T-helper 1 cell treated with Interleukin-12 subunit alpha and Interleukin-12 subunit beta and Interleukin-4 antibody, amounts not matched to agents 30 ng/mL and 1 ng/mL, for 36 hours (primary cell): ENCODE results near the gene LCE7A. TPM values are rescaled to one million over a fixed set of nuclear protein-coding genes. Genes with fewer than 3 reads are reported as not detected.

Experiments used
- intact Hi-C: fragments of 100-400 bp; cut with micrococcal nuclease; formaldehyde crosslinking; loops from one replicate; pipeline ENCODE4 v1.15.1; 2024
- total RNA-seq: library from RNA; stranded (reverse); gene quantifications from 2 replicates; pipeline ENCODE4 v1.2.3, GENCODE V29; 2022

The LCE7A gene
- total RNA-seq, 1 donor from 2014 or later = not detected

DNA sequence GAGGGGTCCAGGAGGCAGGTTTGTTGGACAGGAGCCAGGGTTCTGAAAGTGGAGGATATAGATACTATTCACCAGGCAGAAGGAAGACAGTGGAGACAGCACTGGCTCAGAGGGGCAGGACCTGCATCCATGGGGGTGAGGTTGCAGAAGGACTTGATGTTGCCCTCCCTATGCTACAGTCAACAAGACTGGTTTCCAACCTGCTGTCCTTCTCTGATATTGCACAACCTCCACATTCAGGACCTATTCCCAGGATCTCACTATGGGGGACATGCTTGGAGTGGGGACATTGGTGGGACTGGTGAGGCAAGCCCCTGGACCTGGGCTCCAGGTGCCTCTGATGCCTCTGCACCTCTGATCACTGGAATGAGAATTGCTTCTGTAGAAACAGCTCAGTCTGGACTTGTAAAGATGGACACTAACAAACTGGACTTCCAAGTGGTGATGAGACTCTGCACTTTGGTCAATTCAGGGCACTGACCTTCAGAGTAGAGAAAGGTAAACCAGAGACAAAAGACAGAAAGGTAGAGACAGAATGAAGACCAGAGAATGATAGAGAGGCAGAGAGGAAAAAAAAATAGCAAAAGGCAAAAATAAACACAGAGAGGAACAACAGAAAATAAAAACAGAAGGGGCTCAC lies 19.9 kb downstream of the LCE7A start:
- intact Hi-C loops = no loop called here

DNA sequence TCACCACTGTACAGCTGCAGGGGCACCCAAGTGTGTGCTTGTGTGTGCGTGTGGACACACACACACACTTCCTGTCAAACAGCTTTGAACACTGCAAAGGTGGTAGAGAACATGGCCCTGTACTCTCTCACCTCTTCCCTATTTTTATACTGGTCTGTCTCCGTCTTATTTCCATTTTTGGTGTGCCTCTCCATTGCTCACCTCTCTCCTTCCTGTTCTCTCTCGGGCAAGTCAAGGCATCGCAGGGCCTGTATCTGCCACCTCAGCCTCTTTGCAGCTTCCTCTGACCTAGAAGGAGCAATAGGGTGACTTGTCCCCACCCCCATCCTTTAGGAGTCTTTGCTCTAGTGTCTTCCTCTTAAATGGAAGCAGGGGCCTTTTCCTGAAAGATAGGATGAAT lies 20.5 kb downstream of the LCE7A start:
- intact Hi-C loops = no loop called here

DNA sequence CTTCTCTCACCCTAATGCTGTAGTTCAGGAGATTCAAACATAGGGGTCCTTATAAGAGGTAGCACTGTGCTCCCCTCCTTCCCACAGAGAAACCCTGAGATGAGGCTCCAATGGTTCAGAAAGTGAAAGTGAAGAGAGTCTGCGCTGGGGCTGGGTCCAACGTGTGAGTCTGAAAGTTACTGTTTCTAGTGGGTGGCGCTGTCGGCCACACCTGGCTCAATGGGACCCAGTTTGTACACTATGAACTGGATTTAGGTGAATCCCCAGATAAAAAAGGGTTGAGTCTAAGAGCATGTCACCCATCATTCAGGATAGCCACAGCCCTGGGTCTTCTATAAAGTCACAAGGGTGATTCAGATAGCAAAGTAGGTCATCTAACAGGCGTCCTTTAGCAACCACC lies 21.1 kb downstream of the LCE7A start:
- intact Hi-C loops = no loop called here

DNA sequence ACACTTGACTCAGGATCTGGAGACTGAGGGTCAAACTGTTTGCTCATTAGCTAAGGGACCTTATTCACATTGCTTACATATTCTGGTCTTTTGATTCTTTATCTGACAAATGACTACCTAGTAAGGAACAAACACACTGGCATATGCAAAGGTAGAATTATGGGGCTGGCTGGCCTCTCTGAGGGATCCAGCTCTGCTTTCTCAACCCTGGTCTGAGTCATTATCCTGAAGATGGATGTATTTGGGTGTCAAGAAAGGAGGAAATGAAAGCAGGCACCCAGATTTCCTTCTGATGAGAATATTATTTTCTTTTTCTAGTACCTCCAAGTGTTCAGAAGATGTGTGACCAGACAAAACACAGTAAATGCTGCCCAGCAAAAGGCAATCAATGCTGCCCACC lies 24.3 kb downstream of the LCE7A start:
- intact Hi-C loops = no loop called here

DNA sequence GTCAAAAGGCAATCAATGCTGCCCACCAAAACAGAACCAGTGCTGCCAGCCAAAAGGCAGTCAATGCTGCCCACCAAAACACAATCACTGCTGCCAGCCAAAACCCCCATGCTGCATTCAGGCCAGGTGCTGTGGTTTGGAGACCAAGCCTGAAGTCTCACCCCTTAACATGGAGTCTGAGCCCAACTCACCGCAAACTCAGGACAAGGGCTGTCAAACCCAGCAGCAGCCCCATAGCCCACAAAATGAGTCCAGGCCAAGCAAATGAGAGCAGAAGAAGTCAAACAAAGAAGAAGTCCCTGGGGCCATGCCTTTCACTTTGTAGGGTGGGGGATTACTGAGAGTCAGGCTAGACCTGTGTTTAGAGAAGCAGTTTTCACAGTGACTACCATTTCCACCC lies 24.7 kb downstream of the LCE7A start:
- intact Hi-C loops = no loop called here

DNA sequence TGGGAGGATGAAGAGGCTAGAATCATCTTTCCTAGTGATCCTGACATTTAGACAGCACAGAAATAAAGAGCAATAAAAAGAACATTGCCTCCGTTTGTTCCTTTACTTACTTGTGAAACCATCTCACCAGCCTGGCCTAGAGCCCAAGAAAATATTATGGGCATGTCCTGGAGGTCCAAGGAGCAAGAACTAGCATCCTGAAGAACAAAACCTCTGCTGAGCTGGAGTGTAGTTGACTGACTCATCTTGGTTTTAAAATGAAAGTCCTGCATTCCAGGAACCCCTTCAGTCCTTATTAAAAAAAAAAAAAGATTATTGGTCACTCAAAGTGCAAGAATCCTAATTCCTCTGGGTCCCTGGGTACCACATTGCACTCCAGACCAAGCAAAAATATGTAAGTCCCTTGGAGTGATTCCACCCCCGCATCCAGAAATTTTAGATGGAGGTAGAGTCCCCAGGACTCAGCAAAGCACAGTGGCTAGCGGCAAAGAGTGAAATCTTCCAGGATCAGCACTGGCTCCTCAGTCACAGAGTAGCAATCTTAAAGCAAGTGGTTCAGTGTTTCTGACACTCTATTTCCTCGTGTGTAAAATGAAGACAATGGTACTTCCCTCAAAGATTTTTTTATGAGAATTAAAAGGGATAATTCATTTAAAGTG lies 25.3 kb downstream of the LCE7A start:
- intact Hi-C loops = no loop called here

DNA sequence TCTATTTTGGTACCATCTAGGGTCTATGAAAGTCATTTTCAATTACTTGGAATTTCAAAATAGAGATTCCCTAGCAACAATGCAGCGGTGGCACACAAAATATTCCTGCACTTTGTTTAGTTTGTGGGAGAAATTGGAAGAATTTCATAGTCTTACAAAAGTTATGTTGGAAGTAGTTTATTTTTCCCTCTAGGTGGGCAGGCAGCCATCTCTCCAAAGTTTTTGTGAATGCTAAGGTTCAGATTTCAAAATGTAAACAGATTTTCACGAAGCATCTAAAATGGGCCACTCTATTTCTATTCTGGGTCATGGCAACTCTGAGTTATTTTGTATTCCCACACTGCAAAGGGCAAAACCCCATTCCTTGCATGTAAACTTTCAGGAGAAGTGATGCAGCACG lies 26.3 kb downstream of the LCE7A start:
- intact Hi-C loops = no loop called here

DNA sequence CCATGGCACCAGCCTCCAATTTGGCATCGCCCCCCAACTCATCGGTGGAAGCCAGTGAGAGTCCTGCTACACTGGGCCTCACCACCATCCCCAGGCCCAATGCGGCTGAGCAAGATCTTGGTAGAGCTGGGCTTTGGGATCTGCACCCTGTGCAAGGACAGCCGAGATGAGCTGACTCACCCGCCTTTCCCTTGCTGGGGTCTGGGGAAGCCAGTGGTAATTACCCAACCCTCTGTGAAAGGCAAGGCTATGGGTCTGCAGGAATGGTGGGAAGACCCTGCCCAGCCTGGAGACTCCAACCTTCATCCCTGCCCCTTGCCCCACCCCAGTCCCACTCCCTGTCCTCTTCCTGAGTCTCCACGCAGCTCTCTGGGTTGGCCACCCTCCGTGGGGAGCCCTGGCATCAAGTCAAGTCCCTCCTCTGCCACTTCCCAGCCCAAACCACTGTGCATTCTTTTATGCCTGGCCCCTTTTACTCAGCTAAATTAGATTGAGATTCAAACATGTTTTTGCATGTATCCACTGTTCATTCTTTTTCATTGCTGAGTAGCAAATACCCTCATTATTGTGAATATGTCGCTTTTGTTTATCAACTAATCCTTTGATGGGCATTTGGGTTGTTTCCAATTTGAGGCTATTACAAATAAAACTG lies 27.1 kb downstream of the LCE7A start:
- intact Hi-C loops = no loop called here

DNA sequence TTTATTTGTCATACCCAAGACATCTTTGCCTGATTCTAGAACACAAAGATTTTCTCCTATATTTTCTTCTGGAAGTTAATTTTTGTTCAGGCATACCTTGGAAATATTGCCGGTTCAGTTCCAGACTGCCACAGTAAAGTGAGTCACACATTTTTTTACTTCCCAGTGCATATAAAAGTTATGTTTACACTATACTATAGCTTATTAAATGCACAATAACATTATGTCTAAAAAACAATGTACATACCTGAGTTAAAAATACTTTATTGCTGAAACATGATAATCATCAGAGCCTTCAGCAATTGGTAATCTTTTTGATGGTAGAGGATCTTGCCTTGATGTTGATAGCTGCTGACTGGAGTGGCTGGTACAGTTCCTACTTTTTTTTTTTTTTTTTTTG lies 28.3 kb downstream of the LCE7A start:
- intact Hi-C loops = no loop called here

DNA sequence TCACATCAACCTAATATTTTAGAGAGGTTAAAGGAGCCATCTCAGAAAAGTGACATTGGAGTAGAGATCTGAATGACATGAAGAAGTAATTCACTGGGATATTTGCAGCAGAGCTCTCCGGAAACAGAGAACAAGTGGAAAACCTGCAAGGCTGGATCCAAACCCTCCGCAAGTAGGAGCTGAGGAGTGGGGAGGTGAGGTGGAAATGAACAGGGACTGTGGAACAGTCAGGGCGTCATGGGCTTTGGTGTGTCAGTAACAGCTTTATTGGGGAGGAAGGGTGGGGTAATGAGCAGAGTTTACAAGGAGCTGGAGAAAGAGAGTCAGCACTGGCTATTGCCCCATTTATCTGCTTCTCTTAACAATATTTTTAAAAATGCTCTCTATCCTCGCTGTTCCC lies 39.2 kb downstream of the LCE7A start:
- intact Hi-C loops = no loop called here

DNA sequence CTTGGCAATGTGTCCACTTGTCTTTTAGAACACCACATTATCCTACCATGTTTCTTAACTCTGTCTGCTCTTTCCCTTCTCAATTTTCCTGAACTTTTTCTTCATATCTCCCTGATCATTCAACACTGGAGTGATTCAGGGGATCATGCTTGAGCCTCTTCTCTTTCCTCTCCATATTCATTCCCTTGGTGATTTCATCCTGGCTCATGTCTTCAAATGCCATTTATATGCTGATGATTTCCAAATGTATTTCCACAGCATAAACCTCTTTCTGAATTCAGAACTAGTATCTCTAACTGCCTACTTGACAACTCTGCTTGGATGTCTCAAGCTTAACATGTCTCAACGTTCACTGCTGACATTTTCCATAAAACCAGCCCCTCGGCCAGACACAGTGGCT lies 40.1 kb downstream of the LCE7A start:
- intact Hi-C loops = no loop called here

DNA sequence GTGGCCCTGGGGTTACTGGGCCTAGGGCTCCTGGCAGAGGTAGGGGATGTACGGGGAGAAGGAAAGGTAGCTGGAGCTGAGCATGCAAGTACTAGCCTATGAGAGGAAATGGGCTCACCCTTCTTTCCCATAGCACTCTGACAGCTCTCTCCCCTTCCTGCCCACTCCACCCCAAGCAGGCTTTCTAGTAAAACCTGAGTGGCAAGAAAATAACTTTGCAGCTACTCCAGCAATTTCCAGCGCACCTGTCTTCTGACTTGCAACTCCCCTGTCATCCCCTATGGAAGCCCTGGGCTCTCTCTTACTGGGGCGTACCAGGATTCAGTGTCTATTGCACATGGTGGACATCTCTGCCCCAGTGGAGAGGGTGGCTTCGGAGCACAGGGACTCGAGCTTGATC lies 41.8 kb downstream of the LCE7A start:
- intact Hi-C loops = no loop called here

DNA sequence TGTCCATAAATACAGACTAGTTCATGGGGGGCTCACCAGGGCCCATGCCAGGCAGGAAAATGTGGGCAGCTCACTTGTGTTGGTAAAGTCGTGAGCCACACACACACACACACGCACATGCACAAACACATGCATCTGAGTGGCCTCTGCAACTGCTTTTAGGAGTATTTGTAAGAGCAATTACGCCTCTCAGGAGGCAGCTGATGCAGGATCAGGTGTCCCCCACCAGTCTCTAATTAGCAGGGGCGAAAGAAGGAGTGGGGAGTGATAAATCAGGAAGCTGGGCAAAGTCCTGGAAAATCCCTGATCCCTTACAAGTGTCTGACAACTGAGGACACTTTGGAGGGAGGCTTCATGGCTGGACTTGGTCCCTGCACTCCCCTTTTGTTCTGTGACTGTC lies 42.8 kb downstream of the LCE7A start:
- intact Hi-C loops = no loop called here

DNA sequence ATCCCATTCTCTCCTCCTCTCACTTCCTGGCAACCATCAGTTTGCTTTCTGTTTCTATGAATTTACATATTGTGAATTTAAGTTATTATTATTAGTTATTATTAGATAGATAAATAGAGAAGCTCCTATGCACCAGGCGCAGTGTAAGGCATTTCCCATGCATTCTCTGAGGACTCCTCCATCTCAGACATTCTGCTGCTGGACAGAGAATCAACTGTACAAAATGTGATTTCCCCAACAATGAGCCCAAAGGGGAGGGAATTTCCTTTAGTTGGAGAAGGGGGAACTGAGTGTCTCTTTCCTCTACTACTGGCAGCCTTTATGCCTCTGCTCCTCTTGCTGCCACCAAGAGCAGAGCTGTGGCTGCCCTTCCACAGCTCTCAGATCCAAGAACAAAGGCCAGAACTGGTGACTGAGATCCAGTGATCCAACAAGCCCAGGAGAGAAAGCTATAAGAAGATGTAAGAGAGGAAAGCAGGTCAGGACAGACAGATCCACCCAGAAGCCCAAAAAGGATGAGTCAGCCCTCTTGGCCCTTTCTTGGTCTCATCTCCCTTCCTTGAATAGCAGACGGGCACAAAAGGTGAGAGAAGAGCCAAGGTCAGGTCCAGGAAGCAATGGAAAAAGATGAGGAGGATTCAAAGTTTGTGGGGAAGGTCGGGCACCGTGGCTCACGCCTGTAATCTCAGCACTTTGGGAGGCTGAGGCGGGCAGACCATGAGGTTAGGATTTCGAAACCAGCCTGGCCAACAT lies 45.1 kb downstream of the LCE7A start:
- intact Hi-C loops = no loop called here

DNA sequence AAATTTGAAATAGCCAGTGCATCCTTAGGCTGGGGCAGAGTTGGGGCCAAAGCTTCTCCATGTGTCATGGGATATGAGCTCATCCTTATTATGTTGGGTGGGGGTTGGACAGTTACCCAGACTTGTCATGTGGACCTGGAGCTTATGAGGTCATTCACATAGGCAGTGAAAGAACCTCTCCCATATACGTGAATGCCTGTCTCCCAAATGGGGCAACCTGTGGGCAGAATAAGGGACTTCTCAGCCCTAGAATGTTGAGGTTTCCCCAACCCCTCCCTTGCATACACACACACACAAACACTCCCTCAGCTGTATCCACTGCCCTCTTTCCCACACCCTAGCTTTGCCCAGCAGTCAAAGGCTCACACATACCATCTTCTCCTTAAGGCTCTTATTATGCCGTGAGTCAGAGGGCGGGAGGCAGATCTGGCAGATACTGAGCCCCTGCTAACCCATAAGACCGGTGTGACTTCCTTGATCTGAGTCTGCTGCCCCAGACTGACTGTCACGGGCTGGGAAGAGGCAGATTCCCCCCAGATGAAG lies 46.3 kb downstream of the LCE7A start:
- intact Hi-C loops = no loop called here

DNA sequence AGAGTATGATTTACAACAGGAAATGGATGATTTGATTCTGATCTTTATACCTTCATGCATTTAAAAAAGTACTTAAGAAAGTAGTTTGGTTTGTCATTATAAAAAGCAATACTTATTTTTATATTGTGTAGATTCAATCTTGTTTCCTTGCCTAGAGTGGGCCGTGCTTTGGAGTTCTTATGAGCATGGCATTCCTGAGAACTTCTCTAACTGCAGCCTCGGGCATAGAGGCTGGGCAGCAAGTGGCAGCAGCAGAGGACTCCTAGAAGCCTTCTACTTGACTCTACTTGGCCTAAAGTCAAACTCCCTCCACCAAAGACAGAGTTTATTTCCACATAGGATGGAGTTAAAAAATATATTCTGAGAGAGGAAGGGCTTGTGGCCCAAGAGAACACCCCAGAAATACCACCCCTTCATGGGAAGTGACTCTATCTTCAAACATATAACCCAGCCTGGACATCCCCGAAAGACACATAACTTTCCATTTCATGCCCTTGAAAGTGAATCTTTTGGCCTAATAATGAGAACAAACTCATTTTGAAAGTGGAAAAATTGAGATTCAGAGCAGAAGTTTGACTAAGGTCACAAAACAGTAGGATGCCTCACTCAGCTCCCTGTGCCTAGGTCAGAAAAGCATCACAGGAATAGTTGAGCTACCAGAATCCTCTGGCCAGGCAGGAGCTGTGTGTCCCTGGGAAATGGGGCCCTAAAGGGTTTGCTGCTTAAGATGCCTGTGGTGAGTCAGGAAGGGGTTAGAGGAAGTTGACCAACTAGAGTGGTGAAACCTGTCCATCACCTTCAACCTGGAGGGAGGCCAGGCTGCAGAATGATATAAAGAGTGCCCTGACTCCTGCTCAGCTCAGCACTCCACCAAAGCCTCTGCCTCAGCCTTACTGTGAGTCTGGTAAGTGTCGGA lies 48.1 kb downstream of the LCE7A start, which contains the start of gene IVL:
TSS of gene IVL (plus strand) at position 861 of the 916 bp plus-strand sequence. CDS start 1,252 bp downstream, outside the sequence.
- intact Hi-C loops = no loop called here

DNA sequence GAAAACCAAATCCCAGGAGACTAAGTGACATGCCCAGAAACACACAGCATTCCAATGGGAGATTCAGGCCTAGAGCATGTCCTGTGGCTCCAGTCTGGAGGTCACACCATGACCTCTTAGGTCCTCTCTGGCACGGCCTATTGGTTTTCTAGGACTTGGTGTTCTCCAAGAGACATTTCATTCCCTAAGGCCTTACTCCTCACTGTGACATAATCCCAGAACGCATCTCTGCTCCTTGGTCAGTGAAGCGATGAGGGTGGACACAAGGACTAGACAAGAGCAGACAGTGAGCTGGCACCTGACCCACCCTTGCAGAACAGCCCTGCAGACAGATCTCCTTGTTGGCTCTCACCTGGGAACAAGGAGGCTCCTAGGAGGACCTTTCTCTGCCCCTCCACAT lies 49.4 kb downstream of the LCE7A start:
- intact Hi-C loops = no loop called here
